Activated CD4-positive, alpha-beta T cell treated with anti-CD3 and anti-CD28 coated beads for 36 hours (primary cell): ENCODE measurements around the gene EPB41L4A. TPM values are rescaled to one million over a fixed set of nuclear protein-coding genes. Genes with fewer than 3 reads are reported as not detected.
"Not testable (repeated sequence)": the region's sequence is repeated elsewhere in the genome, so short reads cannot be mapped to it uniquely, and the experiment has no call there.

Source experiments
- ATAC-seq: fragments of 200-7000 bp; cut with Tn5 transposase; one replicate; pipeline ENCODE4 v1.10.0; 2021; ENCODE audit warnings: mild to moderate bottlenecking, moderate library complexity
- CTCF ChIA-PET: fragments of 350-600 bp; sonication (Branson Sonifier 250); formaldehyde crosslinking; loops from one replicate; lab custom pipeline; 2021; ENCODE audit warnings: antibody characterized with exemption; lab: Charles Lee
- POLR2A ChIA-PET: fragments of 350-600 bp; sonication (Branson Sonifier 250); formaldehyde crosslinking; loops from one replicate; lab custom pipeline; 2021; ENCODE audit warnings: antibody characterized with exemption, inconsistent platforms; lab: Charles Lee
- DNase-seq: peaks from one replicate; pipeline ENCODE4 v3.0.0-alpha.2; 2020
- H3K27ac Mint-ChIP-seq: one replicate; pipeline ENCODE4 v1.8.0; 2021; ENCODE audit warnings: mixed read lengths
- H3K27me3 Mint-ChIP-seq: one replicate; pipeline ENCODE4 v1.8.0; 2021; ENCODE audit warnings: mixed read lengths
- H3K36me3 Mint-ChIP-seq: one replicate; pipeline ENCODE4 v1.8.0; 2021; ENCODE audit warnings: low read depth, mixed read lengths
- H3K4me1 Mint-ChIP-seq: one replicate; pipeline ENCODE4 v1.8.0; 2021; ENCODE audit warnings: mixed read lengths
- H3K4me3 Mint-ChIP-seq: one replicate; pipeline ENCODE4 v1.8.0; 2021; ENCODE audit warnings: mild to moderate bottlenecking, moderate library complexity, mixed read lengths
- H3K9me3 Mint-ChIP-seq: one replicate; pipeline ENCODE4 v1.8.0; 2021; ENCODE audit warnings: low read depth, mixed read lengths
- intact Hi-C, 2 experiments: fragments of 100-400 bp; cut with DNase I in 1 of 2; cut with micrococcal nuclease in 1 of 2; formaldehyde crosslinking; loops; one replicate each; pipeline versions ENCODE4 v1.14.2 to v1.15.1; 2022 to 2024; cut with DNase I, micrococcal nuclease
- total RNA-seq, 2 experiments: library from RNA; stranded (reverse); gene quantifications; one replicate each; pipeline ENCODE4 v1.2.3, GENCODE V29; 2021

EPB41L4A gene
- total RNA-seq, 2 experiments from 2014 or later = 0.05 to 0.28 TPM

DNA sequence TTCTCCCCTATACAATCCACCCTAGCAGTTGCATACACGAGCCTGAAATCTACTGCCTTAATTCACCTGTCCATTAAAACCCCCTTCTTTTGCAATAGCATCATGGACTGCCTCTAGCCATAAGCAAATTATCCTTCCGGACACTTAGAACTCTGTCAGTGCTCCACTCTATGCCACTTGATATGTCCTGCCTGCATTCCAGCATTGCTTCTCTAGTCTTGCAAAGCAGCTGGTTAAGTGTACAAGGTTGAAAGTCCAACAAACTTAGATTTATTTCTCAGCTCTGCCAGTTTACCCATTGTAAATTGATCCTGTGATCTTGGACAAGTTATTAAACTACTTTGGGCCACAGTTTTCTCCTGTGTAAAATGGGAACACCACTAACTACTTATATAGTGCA, 197.9 kb downstream of the EPB41L4A start:
- ChIA-PET CTCF (interaction anchor here (0.8 kb wide), 1 partner anchor 264 kb away, joined by 3 read pairs; no protein-coding TSS in a partner anchor), POLR2A (interaction anchor here (0.5 kb wide), 1 partner anchor 55 kb away, joined by 3 read pairs; no protein-coding TSS in a partner anchor)
- H3K4me3 Mint-ChIP-seq = no peak overlapping the region
- peaks cover 10% of the 10 kb centered on the region for H3K27me3 Mint-ChIP-seq
- H3K27ac Mint-ChIP-seq = no peak overlapping the region
- H3K36me3 Mint-ChIP-seq = no peaks in the 10 kb centered on the region
- intact Hi-C loops = no loop called here
- DNase-seq = no peak
- ATAC-seq = no peak
- no peaks in the 10 kb centered on the region for H3K9me3 Mint-ChIP-seq
- no peaks in the 10 kb centered on the region for H3K4me1 Mint-ChIP-seq

DNA sequence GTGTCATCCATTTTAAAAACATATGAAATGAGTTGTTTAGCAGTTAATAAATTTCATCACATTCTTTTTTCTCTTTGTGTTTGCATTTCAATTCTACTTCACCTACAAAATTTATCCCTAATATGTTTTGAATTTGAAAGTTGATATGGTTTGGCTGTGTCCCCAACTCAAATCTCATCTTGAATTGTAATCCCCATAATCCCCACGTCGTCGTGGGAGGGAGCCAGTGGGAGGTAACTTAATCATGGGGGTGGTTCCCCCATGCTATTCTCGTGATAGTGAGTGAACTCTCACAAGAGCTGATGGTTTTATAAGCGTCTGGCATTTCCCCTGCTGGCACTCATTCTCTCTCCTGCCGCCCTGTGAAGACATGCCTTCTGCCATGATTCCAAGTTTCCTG, 200.1 kb downstream of the EPB41L4A start:
- POLR2A ChIA-PET = no interaction called here

DNA sequence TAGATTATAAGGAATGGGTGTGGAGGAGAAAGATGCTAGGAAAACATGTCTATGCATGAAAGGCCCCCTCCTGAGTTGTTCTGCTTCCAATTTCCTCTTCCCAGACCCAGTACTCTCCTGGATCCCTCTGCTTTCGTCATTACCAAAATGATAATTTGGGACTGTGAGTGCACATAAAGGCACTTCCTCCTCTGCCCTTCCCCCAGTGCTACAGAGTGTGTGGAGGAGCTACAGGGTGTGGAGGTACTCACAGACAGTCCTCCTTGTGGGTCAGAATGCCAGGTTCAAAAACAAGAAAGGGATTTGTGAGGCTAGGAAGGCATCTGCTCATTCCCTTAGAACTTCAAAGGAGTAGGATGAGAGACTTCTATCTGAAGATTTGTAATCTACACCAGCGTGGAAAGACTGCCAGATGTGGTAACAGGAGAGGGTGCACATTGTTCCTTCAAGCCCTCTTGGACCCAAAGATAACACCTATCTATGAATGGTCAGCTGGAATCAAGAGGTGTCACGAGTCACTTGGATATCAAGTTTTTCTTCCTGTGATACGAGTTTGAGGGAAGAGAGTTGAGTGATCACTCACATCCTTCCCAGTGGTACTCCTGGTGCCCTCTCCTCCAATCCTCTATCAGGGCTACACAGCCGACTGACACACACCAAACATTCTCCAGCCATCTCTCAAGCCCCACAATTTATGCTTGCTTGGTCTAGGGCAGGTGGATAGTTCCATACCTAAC, 201.1 kb downstream of the EPB41L4A start:
- Mint-ChIP-seq H3K4me3 (no peak overlapping the region), H3K9me3 (no peaks in the 10 kb centered on the region), H3K36me3 (no peaks in the 10 kb centered on the region), H3K27ac (no peak overlapping the region), H3K4me1 (no peaks in the 10 kb centered on the region), H3K27me3 (peaks cover 16% of the 10 kb centered on the region)
- intact Hi-C loops = no loop called here
- CTCF ChIA-PET = interaction anchor here (0.6 kb wide), 1 partner anchor 29 kb away, joined by 3 read pairs; no protein-coding TSS in a partner anchor
- ATAC-seq (no peak), DNase-seq (no peak)
- POLR2A ChIA-PET = no interaction called here

More for the DNA sequence above, 200.1 kb downstream of the EPB41L4A start:
- H3K27me3 Mint-ChIP-seq = peaks cover 14% of the 10 kb centered on the region
- H3K4me3 Mint-ChIP-seq = no peak overlapping the region
- ATAC-seq (no peak), DNase-seq (no peak)
- H3K9me3 Mint-ChIP-seq = no peaks in the 10 kb centered on the region
- CTCF ChIA-PET = interaction anchor here (0.6 to 0.7 kb wide), 2 partner anchors 14 to 30 kb away, joined by 3 read pairs; no protein-coding TSS in a partner anchor
- intact Hi-C loops = no loop called here
- no peaks in the 10 kb centered on the region for H3K36me3 Mint-ChIP-seq
- no peak overlapping the region for H3K27ac Mint-ChIP-seq
- H3K4me1 Mint-ChIP-seq = no peaks in the 10 kb centered on the region

DNA sequence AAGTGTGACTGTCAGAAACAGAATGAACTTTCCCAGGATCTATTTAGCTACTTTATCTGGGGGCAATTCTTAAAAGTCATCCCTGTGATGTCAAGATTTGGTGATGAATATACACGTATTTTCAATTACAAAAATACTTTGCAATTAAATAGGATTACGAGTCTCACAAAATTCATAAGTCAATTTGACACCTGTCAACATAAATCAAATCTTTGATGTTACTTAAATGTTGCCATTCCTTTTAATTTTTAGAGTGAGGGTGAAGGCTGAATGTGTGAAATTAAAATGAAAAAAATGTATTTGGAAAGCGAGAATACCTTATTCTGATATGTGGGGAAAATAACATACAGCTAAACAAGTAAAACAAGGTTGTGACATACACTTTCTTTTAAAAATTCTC, 202.9 kb downstream of the EPB41L4A start:
- ChIA-PET POLR2A (no interaction called here), CTCF (no interaction called here)

DNA sequence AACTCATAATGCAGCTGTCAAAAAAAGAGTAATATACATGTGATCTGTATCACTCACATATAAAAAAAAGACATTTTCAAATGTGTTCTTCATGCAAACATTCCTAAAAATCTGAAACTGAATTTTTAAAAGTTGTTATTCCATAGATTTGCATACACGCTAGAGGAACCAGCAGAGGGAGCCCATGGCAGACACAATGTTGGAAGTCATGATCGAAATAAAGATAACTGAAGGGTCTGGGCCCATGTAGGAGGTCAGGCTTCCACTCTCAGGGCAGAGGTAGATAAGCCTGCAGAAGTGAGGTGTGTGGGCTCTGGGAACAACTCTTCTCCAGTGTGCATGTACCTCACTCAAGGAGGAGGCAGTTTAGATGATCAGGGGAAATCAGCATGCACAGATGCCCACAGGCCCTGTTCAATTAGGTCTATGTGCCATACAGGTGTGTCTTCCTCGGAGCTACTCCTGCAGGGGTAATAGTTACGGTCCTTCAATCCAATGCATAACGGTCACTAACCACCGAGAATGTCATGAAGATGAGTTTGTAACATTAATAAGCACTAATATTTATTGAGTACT, 208.6 kb downstream of the EPB41L4A start:
- ChIA-PET POLR2A (no interaction called here), CTCF (no interaction called here)
- DNase-seq (peak; percentile 26), ATAC-seq (no peak)
- Mint-ChIP-seq H3K9me3 (no peaks in the 10 kb centered on the region), H3K4me3 (no peak overlapping the region), H3K27me3 (peaks cover 16% of the 10 kb centered on the region), H3K36me3 (no peaks in the 10 kb centered on the region), H3K27ac (no peak overlapping the region), H3K4me1 (no peaks in the 10 kb centered on the region)
- intact Hi-C loops = no loop called here

More for the DNA sequence above, 202.9 kb downstream of the EPB41L4A start:
- intact Hi-C loops = no loop called here
- H3K9me3 Mint-ChIP-seq = no peaks in the 10 kb centered on the region
- no peak overlapping the region for H3K4me3 Mint-ChIP-seq
- H3K27me3 Mint-ChIP-seq = peaks cover 16% of the 10 kb centered on the region
- no peak overlapping the region for H3K27ac Mint-ChIP-seq
- H3K4me1 Mint-ChIP-seq = no peaks in the 10 kb centered on the region
- no peak for DNase-seq
- no peaks in the 10 kb centered on the region for H3K36me3 Mint-ChIP-seq
- no peak for ATAC-seq

DNA sequence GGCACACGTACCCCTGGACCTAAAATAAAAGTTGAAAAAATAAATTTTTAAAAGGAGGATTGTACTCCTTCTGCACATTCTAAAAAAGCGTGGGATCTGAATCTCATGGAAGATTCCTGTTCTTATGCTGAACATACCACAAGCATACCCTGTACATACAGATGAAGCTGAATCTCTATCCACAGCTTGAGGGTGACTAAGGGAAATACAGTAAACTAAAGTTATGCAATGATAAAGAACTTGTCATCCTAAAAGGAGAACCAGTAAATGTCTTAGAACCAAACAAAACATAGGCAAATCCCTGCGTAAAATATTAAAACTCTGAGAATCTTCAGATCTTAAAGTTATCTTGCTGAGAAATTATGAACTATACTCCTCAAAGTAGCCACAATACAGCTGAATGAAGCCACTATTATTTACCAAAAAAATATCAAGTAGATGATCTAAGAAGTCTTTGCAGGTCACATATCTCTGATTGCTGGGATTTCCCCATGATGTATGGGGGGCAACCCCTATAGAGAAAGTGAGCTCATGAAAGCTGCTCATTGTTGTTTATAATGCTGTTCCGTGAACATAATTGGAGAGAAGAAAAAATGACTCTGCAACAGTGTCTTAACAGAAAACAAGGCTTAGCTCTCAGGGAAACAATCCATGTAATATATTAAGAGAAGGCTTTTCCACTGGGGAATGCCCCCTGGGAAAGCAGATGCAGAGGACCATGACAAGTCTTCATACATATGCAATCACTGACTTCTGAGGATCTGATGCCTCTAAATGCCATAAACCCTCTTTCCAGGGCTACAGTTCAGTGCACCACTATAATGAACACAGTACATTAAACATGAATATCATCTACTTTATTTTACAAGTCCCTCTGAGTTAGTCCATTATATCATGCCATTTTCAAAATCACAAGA, 210.1 kb downstream of the EPB41L4A start:
- CTCF ChIA-PET = no interaction called here
- no peak for ATAC-seq

DNA sequence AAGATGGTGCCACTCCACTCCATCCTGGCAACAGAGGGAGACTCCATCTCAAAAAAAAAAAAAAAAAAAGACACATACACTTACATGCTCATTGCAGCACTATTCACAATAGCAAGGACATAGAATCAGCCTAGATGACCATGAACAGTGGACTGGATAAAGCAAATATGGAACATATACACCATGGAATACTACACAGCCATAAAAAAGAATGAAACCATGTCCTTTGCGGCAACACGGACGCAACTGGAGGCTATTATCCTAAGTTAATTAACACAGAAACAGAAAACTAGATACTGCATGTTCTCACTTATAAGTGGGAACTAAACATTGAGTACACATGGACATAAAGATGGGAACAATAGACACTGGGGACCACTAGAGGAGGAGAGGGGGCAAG, 210.9 kb downstream of the EPB41L4A start:
- H3K4me1 Mint-ChIP-seq, ATAC-seq, H3K4me3 Mint-ChIP-seq, H3K36me3 Mint-ChIP-seq, intact Hi-C loops, H3K9me3 Mint-ChIP-seq, DNase-seq, POLR2A ChIA-PET, CTCF ChIA-PET, H3K27ac Mint-ChIP-seq: not testable (repeated sequence)
- H3K27me3 Mint-ChIP-seq = peaks cover 19% of the 10 kb centered on the region

More for the DNA sequence above, 210.1 kb downstream of the EPB41L4A start:
- H3K4me3 Mint-ChIP-seq = no peak overlapping the region
- no peaks in the 10 kb centered on the region for H3K9me3 Mint-ChIP-seq
- no peaks in the 10 kb centered on the region for H3K4me1 Mint-ChIP-seq
- POLR2A ChIA-PET = no interaction called here
- H3K27ac Mint-ChIP-seq = no peak overlapping the region
- H3K36me3 Mint-ChIP-seq = no peaks in the 10 kb centered on the region
- peaks cover 18% of the 10 kb centered on the region for H3K27me3 Mint-ChIP-seq
- intact Hi-C loops = no loop called here
- DNase-seq = no peak

DNA sequence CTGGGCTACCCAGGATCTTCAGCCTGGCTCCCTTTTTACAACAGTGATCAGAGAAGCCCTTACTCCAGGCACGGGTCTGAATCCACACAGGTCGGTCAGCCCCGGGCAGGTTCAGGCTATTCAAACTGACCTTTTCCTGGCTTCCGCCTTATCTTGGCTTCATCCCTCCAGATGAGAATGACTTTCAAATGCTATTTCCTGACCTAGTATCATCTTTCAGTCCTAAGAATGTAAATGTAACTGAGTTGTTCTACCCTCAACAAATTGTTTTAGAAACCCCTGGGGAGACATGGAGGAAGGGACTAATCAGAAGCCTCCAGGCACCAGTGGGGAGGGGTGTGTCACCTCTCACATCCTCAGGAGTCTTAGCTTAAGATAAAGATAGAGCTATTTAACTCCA, 213.2 kb downstream of the EPB41L4A start:
- intact Hi-C loops = no loop called here
- Mint-ChIP-seq H3K4me1 (no peaks in the 10 kb centered on the region), H3K9me3 (no peaks in the 10 kb centered on the region), H3K27me3 (peaks cover 29% of the 10 kb centered on the region), H3K4me3 (no peak overlapping the region), H3K27ac (no peak overlapping the region), H3K36me3 (no peaks in the 10 kb centered on the region)
- ChIA-PET POLR2A (no interaction called here), CTCF (interaction anchor here (0.7 kb wide), 1 partner anchor 215 kb away, joined by 4 read pairs; no protein-coding TSS in a partner anchor)
- ATAC-seq (no peak), DNase-seq (no peak)

DNA sequence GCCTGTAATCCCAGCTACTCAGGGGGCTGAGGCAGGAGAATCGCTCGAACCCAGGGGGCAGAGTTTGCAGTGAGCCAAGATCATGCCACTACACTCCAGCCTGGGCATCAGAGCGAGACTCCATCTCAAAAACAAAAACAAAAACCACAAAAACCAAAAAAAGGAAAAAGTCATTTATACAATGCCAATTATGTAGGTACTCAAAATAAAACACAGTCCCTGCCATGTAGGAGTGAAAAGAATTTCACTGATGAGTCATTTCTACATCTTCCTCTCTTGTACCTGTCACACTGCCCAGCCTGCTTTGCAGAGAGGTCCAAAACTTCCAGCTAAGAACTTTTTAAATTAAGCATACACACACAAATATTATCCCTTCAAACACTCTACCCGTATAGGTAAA, 215.8 kb downstream of the EPB41L4A start:
- ChIA-PET POLR2A (no interaction called here), CTCF (interaction anchor here (0.7 kb wide), 1 partner anchor 362 kb away, joined by 3 read pairs; no protein-coding TSS in a partner anchor)
- peak; percentile 36 for ATAC-seq

DNA sequence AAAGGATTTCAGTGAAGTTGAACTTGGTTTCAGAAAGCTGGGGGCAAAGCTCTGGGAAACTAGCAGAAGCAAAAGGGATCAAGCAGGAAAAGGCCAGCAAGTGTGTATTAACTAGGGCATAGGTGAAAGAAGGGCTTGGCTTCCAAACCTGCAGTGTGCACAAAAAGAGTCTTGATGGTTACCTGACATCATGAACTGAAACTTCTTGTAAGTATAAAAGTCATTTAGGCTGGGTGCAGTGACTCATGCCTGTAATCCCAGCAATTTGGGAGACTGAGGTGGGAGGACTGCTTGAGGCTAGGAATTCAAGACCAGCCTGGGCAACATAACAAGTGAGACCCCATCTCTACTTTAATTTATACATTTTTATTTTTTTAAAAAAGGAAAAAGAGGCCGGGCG, 216.4 kb downstream of the EPB41L4A start:
- H3K27ac Mint-ChIP-seq = no peak overlapping the region
- DNase-seq (no peak), ATAC-seq (no peak)
- H3K36me3 Mint-ChIP-seq = no peaks in the 10 kb centered on the region
- H3K9me3 Mint-ChIP-seq = no peaks in the 10 kb centered on the region
- peaks cover 37% of the 10 kb centered on the region for H3K27me3 Mint-ChIP-seq
- POLR2A ChIA-PET = no interaction called here
- H3K4me3 Mint-ChIP-seq = no peak overlapping the region
- no peaks in the 10 kb centered on the region for H3K4me1 Mint-ChIP-seq
- CTCF ChIA-PET = no interaction called here
- intact Hi-C loops = no loop called here

More for the DNA sequence above, 215.8 kb downstream of the EPB41L4A start:
- DNase-seq = no peak
- intact Hi-C loops = no loop called here
- H3K4me1 Mint-ChIP-seq = no peaks in the 10 kb centered on the region
- no peaks in the 10 kb centered on the region for H3K36me3 Mint-ChIP-seq
- no peak overlapping the region for H3K27ac Mint-ChIP-seq
- H3K9me3 Mint-ChIP-seq = no peaks in the 10 kb centered on the region
- H3K27me3 Mint-ChIP-seq = peaks cover 38% of the 10 kb centered on the region
- no peak overlapping the region for H3K4me3 Mint-ChIP-seq

DNA sequence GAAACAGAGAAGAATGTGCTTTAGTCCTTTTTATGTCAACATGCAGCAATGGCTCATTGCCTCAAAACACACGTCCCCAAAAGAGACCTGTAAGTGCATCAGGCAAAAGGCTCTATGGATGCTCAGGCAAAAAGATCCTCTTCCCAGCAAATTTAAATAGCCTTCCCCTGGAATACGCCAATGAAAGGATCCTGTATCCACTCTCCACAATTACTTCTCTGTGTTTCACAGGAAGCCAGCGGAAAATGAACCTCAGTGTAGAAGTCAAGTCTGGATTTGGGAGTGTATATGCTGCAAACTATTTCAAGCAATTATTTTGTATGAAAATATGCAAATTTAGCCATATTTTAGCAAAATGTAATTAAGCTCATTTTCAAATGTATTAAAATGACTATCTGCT, 217.9 kb downstream of the EPB41L4A start:
- Mint-ChIP-seq H3K27ac (no peak overlapping the region), H3K9me3 (no peaks in the 10 kb centered on the region), H3K4me3 (no peak overlapping the region), H3K36me3 (no peaks in the 10 kb centered on the region), H3K4me1 (no peaks in the 10 kb centered on the region), H3K27me3 (peaks cover 30% of the 10 kb centered on the region)
- ATAC-seq = no peak
- ChIA-PET CTCF (no interaction called here), POLR2A (no interaction called here)
- intact Hi-C loops = no loop called here
- no peak for DNase-seq
